GM12873 (cell line): ENCODE data around the gene FTCD.

Source experiments
- CTCF ChIP-seq: IDR thresholded peaks from 2 replicates; pipeline ENCODE4 v1.5.1; 2012; ENCODE audit warnings: low read depth, mild to moderate bottlenecking, moderate library complexity, low read length, control low read depth; ENCODE audit not compliant: insufficient read depth; ENCODE audit errors: missing control alignments

The FTCD gene

GRCh38 chr21:46189959-46190490, 34.6 kb upstream of the FTCD start:
- TF ChIP-seq CTCF = no peak

GRCh38 chr21:46189213-46189958, 34.0 kb upstream of the FTCD start:
- no peak for TF ChIP-seq CTCF

- no peak for TF ChIP-seq CTCF
These were observed 33.1 kb upstream of the FTCD start for GRCh38 chr21:46188226-46189212.

GRCh38 chr21:46187814-46188213, 32.4 kb upstream of the FTCD start:
- TF ChIP-seq CTCF = no peak

- no peak for TF ChIP-seq CTCF
These were observed 31.9 kb upstream of the FTCD start for GRCh38 chr21:46187261-46187660.

- TF ChIP-seq CTCF = no peak
These were observed 30.3 kb upstream of the FTCD start for GRCh38 chr21:46185716-46186115.
